Peyer's patch (tissue), 4 donors: Measurements from ENCODE around the gene OR8G1.
"Not testable (repeated sequence)": the region's sequence is repeated elsewhere in the genome, so short reads cannot be mapped to it uniquely, and the experiment has no call there.

Experiments used
- CTCF ChIP-seq, 6 experiments: fragments of 450-650 bp in 4 of 6; fragments of 200-600 bp in 2 of 6; sonication (generic) in 1 of 6; IDR thresholded peaks; one replicate each; pipeline ENCODE4 v1.5.1; 2017 to 2019; ENCODE audit warnings: antibody characterized with exemption in 6 of 6, mild to moderate bottlenecking in 3 of 6, moderate library complexity in 1 of 6
- POLR2A ChIP-seq, 2 donors: fragments of 450-650 bp; IDR thresholded peaks; one replicate each; pipeline ENCODE4 v1.5.1; 2017; ENCODE audit warnings: antibody characterized with exemption in 2 of 2, mild to moderate bottlenecking in 2 of 2, moderate library complexity in 2 of 2

GRCh38 chr11:124270886-124271285 lies 30.0 kb downstream of the OR8G1 start:
- not testable (repeated sequence) for TF ChIP-seq CTCF, POLR2A (IDR thresholded peaks at IDR 0.05)
